ENCODE data around the gene SIM2. TPM values are rescaled to one million over a fixed set of nuclear protein-coding genes. Genes with fewer than 3 reads are reported as not detected.

The SIM2 gene
- polyA plus RNA-seq, 1 donor from 2014 or later = not detected

GRCh38 chr21:36734367-36735200 is 35.7 kb downstream of the SIM2 start:
- no peaks in the 10 kb centered on the region for H4K20me1 ChIP-seq (ENCODE audit: insufficient read depth)
- H3K79me2 ChIP-seq (replicated peaks; ENCODE audit: insufficient read depth, low read length) = no peaks in the 10 kb centered on the region
- H3K27ac ChIP-seq (ENCODE audit: low read length) = no peak overlapping the region
- H3K9ac ChIP-seq (ENCODE audit: low read length) = no peak overlapping the region
- H3F3A ChIP-seq (ENCODE audit: insufficient read depth, low read length, poor library complexity, severe bottlenecking) = no peaks in the 10 kb centered on the region
- no peaks in the 10 kb centered on the region for H3K36me3 ChIP-seq (ENCODE audit: insufficient read depth, low read length)
- no peak overlapping the region for H2AFZ ChIP-seq (ENCODE audit: low read depth, low read length)
- no peaks in the 10 kb centered on the region for H3K9me2 ChIP-seq (ENCODE audit: insufficient read depth, low read length)
- H3K4me2 ChIP-seq (ENCODE audit: low read length) = no peak overlapping the region
- no peak overlapping the region for H3K4me3 ChIP-seq (ENCODE audit: low read length)
- H3K27me3 ChIP-seq (ENCODE audit: insufficient read depth, low read depth, low read length) = no peaks in the 10 kb centered on the region
- TF ChIP-seq CTCF (IDR thresholded peaks at IDR 0.05; ENCODE audit: poor library complexity, severe bottlenecking) (no peak), TAF1 (IDR thresholded peaks at IDR 0.05; ENCODE audit: low read depth) (no peak), EZH2 (IDR thresholded peaks at IDR 0.05; ENCODE audit: borderline replicate concordance, insufficient read depth, low read length, poor library complexity, severe bottlenecking) (no peak), MXI1 (conservative IDR thresholded peaks at IDR 0.05; ENCODE audit: poor library complexity, severe bottlenecking) (no peak), EP300 (conservative IDR thresholded peaks at IDR 0.05; ENCODE audit: poor library complexity, severe bottlenecking) (no peak), RAD21 (conservative IDR thresholded peaks at IDR 0.05) (no peak), POLR2AphosphoS5 (IDR thresholded peaks at IDR 0.05) (no peak), REST (IDR thresholded peaks at IDR 0.05; ENCODE audit: borderline replicate concordance) (no peak), SMC3 (conservative IDR thresholded peaks at IDR 0.05; ENCODE audit: poor library complexity) (no peak)
- H3K9me3 ChIP-seq (ENCODE audit: low read length) = no peaks in the 10 kb centered on the region

GRCh38 chr21:36735201-36735515 is 36.2 kb downstream of the SIM2 start:
- no peak overlapping the region for H3K4me3 ChIP-seq (ENCODE audit: low read length)
- H3K9ac ChIP-seq (ENCODE audit: low read length) = no peak overlapping the region
- no peaks in the 10 kb centered on the region for H4K20me1 ChIP-seq (ENCODE audit: insufficient read depth)
- no peaks in the 10 kb centered on the region for H3F3A ChIP-seq (ENCODE audit: insufficient read depth, low read length, poor library complexity, severe bottlenecking)
- H3K27ac ChIP-seq (ENCODE audit: low read length) = no peak overlapping the region
- H3K36me3 ChIP-seq (ENCODE audit: insufficient read depth, low read length) = no peaks in the 10 kb centered on the region
- TF ChIP-seq EZH2 (IDR thresholded peaks at IDR 0.05; ENCODE audit: borderline replicate concordance, insufficient read depth, low read length, poor library complexity, severe bottlenecking) = no peak
- TF ChIP-seq POLR2AphosphoS5 (IDR thresholded peaks at IDR 0.05) = no peak
- TF ChIP-seq MXI1 (conservative IDR thresholded peaks at IDR 0.05; ENCODE audit: poor library complexity, severe bottlenecking) = no peak
- no peak for TF ChIP-seq EP300 (conservative IDR thresholded peaks at IDR 0.05; ENCODE audit: poor library complexity, severe bottlenecking)
- TF ChIP-seq RAD21 (conservative IDR thresholded peaks at IDR 0.05) = no peak
- TF ChIP-seq SMC3 (conservative IDR thresholded peaks at IDR 0.05; ENCODE audit: poor library complexity) = no peak
- TF ChIP-seq CTCF (IDR thresholded peaks at IDR 0.05; ENCODE audit: poor library complexity, severe bottlenecking) = no peak
- no peak for TF ChIP-seq TAF1 (IDR thresholded peaks at IDR 0.05; ENCODE audit: low read depth)
- TF ChIP-seq REST (IDR thresholded peaks at IDR 0.05; ENCODE audit: borderline replicate concordance) = no peak
- no peaks in the 10 kb centered on the region for H3K9me2 ChIP-seq (ENCODE audit: insufficient read depth, low read length)
- no peaks in the 10 kb centered on the region for H3K79me2 ChIP-seq (replicated peaks; ENCODE audit: insufficient read depth, low read length)
- H3K4me2 ChIP-seq (ENCODE audit: low read length) = no peak overlapping the region
- H2AFZ ChIP-seq (ENCODE audit: low read depth, low read length) = no peak overlapping the region
- no peaks in the 10 kb centered on the region for H3K27me3 ChIP-seq (ENCODE audit: insufficient read depth, low read depth, low read length)
- no peaks in the 10 kb centered on the region for H3K9me3 ChIP-seq (ENCODE audit: low read length)
